Neural cell (in vitro differentiated cells): ENCODE measurements around the gene AGRN. TPM values are rescaled to one million over a fixed set of nuclear protein-coding genes. Genes with fewer than 3 reads are reported as not detected.
"Not testable (repeated sequence)": the region's sequence is repeated elsewhere in the genome, so short reads cannot be mapped to it uniquely, and the experiment has no call there.

ENCODE experiments used
- H2AFZ ChIP-seq: fragments of 200-600, 300-800 bp; sonication (generic), shearing (Covaris generic); 2 replicates; pipeline ENCODE4 v1.6.0; 2014; ENCODE audit warnings: low read depth, mild to moderate bottlenecking, antibody characterized with exemption, low read length, moderate library complexity
- H3F3A ChIP-seq: fragments of 200-600 bp; shearing (Covaris generic); 2 replicates; pipeline ENCODE4 v1.6.1; 2016; ENCODE audit warnings: mild to moderate bottlenecking, moderate library complexity, mixed read lengths, antibody characterized with exemption, low read length; ENCODE audit not compliant: insufficient read depth, poor library complexity, severe bottlenecking
- H3K27ac ChIP-seq: fragments of 200-600, 300-800 bp; sonication (generic), shearing (Covaris generic); 2 replicates; pipeline ENCODE4 v1.5.1; 2014; ENCODE audit warnings: mild to moderate bottlenecking, low read length, moderate library complexity
- H3K27me3 ChIP-seq: fragments of 300-800, 200-600 bp; sonication (generic), shearing (Covaris generic); 2 replicates; pipeline ENCODE4 v1.6.0; 2014; ENCODE audit warnings: mild to moderate bottlenecking, low read depth, low read length, moderate library complexity; ENCODE audit not compliant: insufficient read depth
- H3K36me3 ChIP-seq: fragments of 300-800, 200-600 bp; sonication (generic), shearing (Covaris generic); 2 replicates; pipeline ENCODE4 v1.5.1; 2014; ENCODE audit warnings: mild to moderate bottlenecking, antibody characterized with exemption, low read length, moderate library complexity; ENCODE audit not compliant: insufficient read depth
- H3K4me2 ChIP-seq: fragments of 300-800, 200-600 bp; sonication (generic), shearing (Covaris generic); 2 replicates; pipeline ENCODE4 v1.6.0; 2014; ENCODE audit warnings: mild to moderate bottlenecking, low read length
- H3K4me3 ChIP-seq: fragments of 300-800, 200-600 bp; sonication (generic), shearing (Covaris generic); 2 replicates; pipeline ENCODE4 v1.5.1; 2014; ENCODE audit warnings: mild to moderate bottlenecking, low read length, moderate library complexity
- H3K79me2 ChIP-seq: fragments of 200-600 bp; shearing (Covaris generic); replicated peaks from 2 replicates; pipeline ENCODE4 v1.6.0; 2014; ENCODE audit warnings: mild to moderate bottlenecking, low read length, moderate library complexity; ENCODE audit not compliant: insufficient read depth
- H3K9ac ChIP-seq: fragments of 300-800, 200-600 bp; sonication (generic), shearing (Covaris generic); 2 replicates; pipeline ENCODE4 v1.6.1; 2016; ENCODE audit warnings: mild to moderate bottlenecking, low read length, mixed read lengths
- H3K9me2 ChIP-seq: fragments of 200-600 bp; shearing (Covaris generic); 2 replicates; pipeline ENCODE4 v1.6.1; 2016; ENCODE audit warnings: mild to moderate bottlenecking, low read length, mixed read lengths; ENCODE audit not compliant: insufficient read depth
- H3K9me3 ChIP-seq: fragments of 200-600, 300-800 bp; sonication (generic), shearing (Covaris generic); 2 replicates; pipeline ENCODE4 v1.6.1; 2016; ENCODE audit warnings: mild to moderate bottlenecking, mixed run types, low read length, moderate library complexity, mixed read lengths
- H4K20me1 ChIP-seq: fragments of 200-600 bp; shearing (Covaris generic); 2 replicates; pipeline ENCODE4 v1.6.1; 2016; ENCODE audit warnings: mild to moderate bottlenecking, mixed run types; ENCODE audit not compliant: insufficient read depth
- CTCF ChIP-seq: fragments of 450-650 bp; IDR thresholded peaks from 2 replicates; pipeline ENCODE4 v1.5.1; 2014; ENCODE audit warnings: antibody characterized with exemption, mild to moderate bottlenecking, moderate library complexity; ENCODE audit not compliant: poor library complexity, severe bottlenecking
- EP300 ChIP-seq: fragments of 450-650 bp; conservative IDR thresholded peaks from 2 replicates; pipeline ENCODE4 v1.6.1; 2014; ENCODE audit warnings: antibody characterized with exemption, mild to moderate bottlenecking, moderate library complexity; ENCODE audit not compliant: poor library complexity, severe bottlenecking
- EZH2 ChIP-seq: fragments of 200-600, 300-800 bp; shearing (Covaris generic), sonication (generic); IDR thresholded peaks from 2 replicates; pipeline ENCODE4 v1.6.1; 2014; ENCODE audit warnings: antibody characterized with exemption, low read length, borderline replicate concordance, mild to moderate bottlenecking; ENCODE audit not compliant: insufficient read depth, poor library complexity, severe bottlenecking
- MXI1 ChIP-seq: fragments of 450-650 bp; conservative IDR thresholded peaks from 2 replicates; pipeline ENCODE4 v1.6.1; 2014; ENCODE audit warnings: antibody characterized with exemption, mild to moderate bottlenecking; ENCODE audit not compliant: poor library complexity, severe bottlenecking
- POLR2AphosphoS5 ChIP-seq: IDR thresholded peaks from 2 replicates; pipeline ENCODE4 v1.6.1; 2012
- RAD21 ChIP-seq: fragments of 450-650 bp; conservative IDR thresholded peaks from 2 replicates; pipeline ENCODE4 v1.6.1; 2014; ENCODE audit warnings: antibody characterized with exemption, mild to moderate bottlenecking, moderate library complexity
- REST ChIP-seq: IDR thresholded peaks from 2 replicates; pipeline ENCODE4 v1.6.1; 2012; ENCODE audit warnings: borderline replicate concordance
- SMC3 ChIP-seq: fragments of 450-650 bp; conservative IDR thresholded peaks from 2 replicates; pipeline ENCODE4 v1.6.1; 2014; ENCODE audit warnings: antibody characterized with exemption, mild to moderate bottlenecking, moderate library complexity; ENCODE audit not compliant: poor library complexity
- TAF1 ChIP-seq: IDR thresholded peaks from 2 replicates; pipeline ENCODE4 v1.6.1; 2012; ENCODE audit warnings: low read depth
- polyA plus RNA-seq: library from polyadenylated mRNA; depleted of rRNA; stranded (reverse); fragments of >200 nt; gene quantifications from 2 replicates; pipeline ENCODE4 v1.2.3, GENCODE V29; 2014

Gene AGRN
- polyA plus RNA-seq, 1 donor from 2014 or later = 104 TPM

GRCh38 chr1:975365-975764 is 44.6 kb upstream of the AGRN start:
- no peak overlapping the region for H3K4me2 ChIP-seq

GRCh38 chr1:975896-976683 is 43.8 kb upstream of the AGRN start:
- no peak overlapping the region for H2AFZ ChIP-seq

More at GRCh38 chr1:975365-975764, 44.6 kb upstream of the AGRN start:
- TF ChIP-seq RAD21 (no peak), EP300 (no peak), EZH2 (no peak)
- no peak overlapping the region for H3K4me3 ChIP-seq
- H3K9me3 ChIP-seq = no peaks in the 10 kb centered on the region
- H3K27me3 ChIP-seq = peaks cover 14% of the 10 kb centered on the region
- no peaks in the 10 kb centered on the region for H3K9me2 ChIP-seq
- no peaks in the 10 kb centered on the region for H3F3A ChIP-seq
- no peak overlapping the region for H3K27ac ChIP-seq
- no peaks in the 10 kb centered on the region for H3K79me2 ChIP-seq
- H3K36me3 ChIP-seq = no peaks in the 10 kb centered on the region
- no peaks in the 10 kb centered on the region for H4K20me1 ChIP-seq
- no peak overlapping the region for H2AFZ ChIP-seq
- H3K9ac ChIP-seq = no peak overlapping the region

GRCh38 chr1:976791-977190 is 43.1 kb upstream of the AGRN start:
- not testable (repeated sequence) for H3K4me2 ChIP-seq, H3K27me3 ChIP-seq

More at GRCh38 chr1:975896-976683, 43.8 kb upstream of the AGRN start:
- H3K27me3 ChIP-seq = peaks cover 7% of the 10 kb centered on the region
- no peaks in the 10 kb centered on the region for H3K9me2 ChIP-seq
- TF ChIP-seq TAF1 (no peak), MXI1 (no peak), CTCF (peak; percentile 53), RAD21 (peak; percentile 43), EZH2 (no peak), POLR2AphosphoS5 (no peak), SMC3 (peak; percentile 47), REST (no peak)
- H4K20me1 ChIP-seq = no peaks in the 10 kb centered on the region
- H3K9me3 ChIP-seq = no peaks in the 10 kb centered on the region
- no peak overlapping the region for H3K4me2 ChIP-seq
- no peak overlapping the region for H3K27ac ChIP-seq
- H3K79me2 ChIP-seq = no peaks in the 10 kb centered on the region
- H3K4me3 ChIP-seq = no peak overlapping the region
- H3K9ac ChIP-seq = no peak overlapping the region
- H3F3A ChIP-seq = no peaks in the 10 kb centered on the region
- H3K36me3 ChIP-seq = no peaks in the 10 kb centered on the region

More at GRCh38 chr1:976791-977190, 43.1 kb upstream of the AGRN start:
- not testable (repeated sequence) for H2AFZ ChIP-seq, H3K36me3 ChIP-seq, H3K9ac ChIP-seq, H3F3A ChIP-seq, H3K9me2 ChIP-seq, H3K9me3 ChIP-seq, H4K20me1 ChIP-seq, H3K4me3 ChIP-seq, H3K79me2 ChIP-seq, H3K27ac ChIP-seq
